ENCODE data around the gene ADPRHL1.

ADPRHL1 gene

DNA sequence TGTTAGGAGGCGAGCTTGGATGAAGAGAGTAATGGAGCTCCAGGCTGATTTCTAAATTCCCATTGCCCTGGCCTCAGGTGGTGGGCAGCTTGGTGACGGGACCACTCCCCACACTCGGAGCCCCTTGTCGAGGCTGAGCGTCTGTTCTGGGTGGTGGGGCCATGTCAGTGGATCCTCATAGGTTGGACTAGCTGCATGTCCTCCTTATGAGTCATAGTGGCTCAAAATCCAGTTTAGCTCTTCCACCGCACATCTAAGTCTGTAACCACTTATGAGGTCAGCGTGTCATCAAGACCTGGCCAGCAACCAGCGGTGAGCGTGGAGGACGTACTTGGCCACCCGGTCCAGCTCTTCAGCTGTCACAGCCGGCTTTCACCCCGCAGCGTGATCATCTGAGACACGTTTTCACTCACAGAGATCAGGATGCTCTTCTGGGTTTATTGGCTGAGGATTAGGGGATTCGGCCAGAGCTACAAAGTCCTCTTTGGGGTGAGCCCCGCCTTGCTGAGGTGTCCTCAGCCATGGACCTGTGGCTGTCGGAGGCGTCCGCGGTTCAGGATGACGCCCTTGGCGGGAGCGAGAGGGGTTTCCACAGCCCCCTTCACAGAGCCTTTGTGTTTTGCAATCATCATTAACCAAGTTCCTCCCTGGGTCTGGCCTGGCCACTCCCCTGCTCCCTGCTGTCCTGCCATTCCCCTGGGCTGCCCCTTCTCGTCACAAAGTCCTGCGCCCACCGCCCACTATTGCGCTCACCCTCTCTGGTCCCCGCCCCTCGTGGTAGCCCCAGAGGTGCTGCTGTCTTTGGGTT lies 41.9 kb downstream of the ADPRHL1 start:
- no peak for DNase-seq (ENCODE audit: low read depth)
- no peak overlapping the region for H3K4me3 ChIP-seq (ENCODE audit: low read depth, low read length)
- no peak for TF ChIP-seq CTCF (IDR thresholded peaks at IDR 0.05; ENCODE audit: insufficient read depth, low read depth, low read length, missing control alignments)

DNA sequence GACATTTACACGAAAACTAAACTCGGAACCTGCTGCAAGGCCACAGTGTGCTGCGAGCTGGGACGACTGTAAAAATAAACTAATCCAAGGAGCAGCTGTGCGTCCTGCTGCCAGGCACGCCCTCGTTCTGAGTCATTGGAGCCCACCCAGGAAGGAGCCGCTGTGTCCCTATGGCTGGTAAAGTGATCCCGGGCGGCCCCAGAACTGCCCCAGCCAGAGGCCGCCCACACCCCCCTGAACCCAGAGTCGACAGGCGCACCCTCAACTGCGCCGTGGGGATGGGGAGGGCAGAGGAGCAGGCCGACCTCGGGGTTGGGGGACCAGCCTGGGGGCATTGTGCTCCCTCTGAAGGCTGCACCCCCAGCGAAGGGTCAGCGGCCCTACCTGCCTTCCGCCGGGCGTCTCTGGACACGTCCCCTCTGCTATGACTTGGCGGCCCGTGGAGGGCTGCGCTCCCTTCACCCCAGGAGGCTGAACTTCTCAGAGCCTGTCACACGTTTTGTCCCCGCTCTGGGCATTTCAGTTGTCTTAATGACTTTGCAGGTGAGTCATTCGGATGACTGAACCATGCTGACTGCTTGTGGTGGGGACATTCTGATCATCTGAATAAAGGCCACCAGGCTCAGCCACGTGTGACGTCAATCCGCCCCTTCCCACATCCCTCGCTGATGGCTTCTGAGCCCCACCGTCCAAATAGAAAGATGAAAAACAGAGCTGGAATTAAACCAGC lies 42.7 kb downstream of the ADPRHL1 start:
- H3K4me3 ChIP-seq (ENCODE audit: low read depth, low read length): no peak overlapping the region
- DNase-seq (ENCODE audit: low read depth): no peak
- TF ChIP-seq CTCF (IDR thresholded peaks at IDR 0.05; ENCODE audit: insufficient read depth, low read depth, low read length, missing control alignments): no peak

DNA sequence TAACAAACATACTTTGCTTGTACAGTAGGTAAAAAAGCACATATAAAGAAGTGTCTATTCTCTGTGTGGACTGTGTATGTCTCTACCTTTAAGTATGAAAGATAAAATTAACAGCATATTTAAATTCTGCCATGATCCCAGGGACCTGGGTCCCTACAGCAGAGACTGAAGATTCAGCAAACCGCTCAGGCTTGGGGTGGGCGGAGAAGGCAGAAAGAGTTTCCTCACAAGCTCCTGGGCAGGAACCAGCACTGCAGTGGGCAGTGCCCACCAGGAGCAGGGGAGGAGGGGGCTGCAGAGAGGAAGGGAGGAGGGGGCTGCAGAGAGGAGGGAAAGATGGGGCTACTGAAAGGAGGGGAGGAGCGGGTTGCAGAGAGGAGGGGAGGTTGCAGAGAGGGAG lies 44.7 kb downstream of the ADPRHL1 start:
- TF ChIP-seq CTCF (IDR thresholded peaks at IDR 0.05; ENCODE audit: insufficient read depth, low read depth, low read length, missing control alignments): no peak
- H3K4me3 ChIP-seq (ENCODE audit: low read depth, low read length): no peak overlapping the region
- no peak for DNase-seq (ENCODE audit: low read depth)

GRCh38 chr13:113407531-113408393 lies 45.5 kb downstream of the ADPRHL1 start:
- no peak for TF ChIP-seq CTCF (IDR thresholded peaks at IDR 0.05; ENCODE audit: insufficient read depth, low read depth, low read length, missing control alignments)
- no peak for DNase-seq (ENCODE audit: low read depth)
- no peak overlapping the region for H3K4me3 ChIP-seq (ENCODE audit: low read depth, low read length)

DNA sequence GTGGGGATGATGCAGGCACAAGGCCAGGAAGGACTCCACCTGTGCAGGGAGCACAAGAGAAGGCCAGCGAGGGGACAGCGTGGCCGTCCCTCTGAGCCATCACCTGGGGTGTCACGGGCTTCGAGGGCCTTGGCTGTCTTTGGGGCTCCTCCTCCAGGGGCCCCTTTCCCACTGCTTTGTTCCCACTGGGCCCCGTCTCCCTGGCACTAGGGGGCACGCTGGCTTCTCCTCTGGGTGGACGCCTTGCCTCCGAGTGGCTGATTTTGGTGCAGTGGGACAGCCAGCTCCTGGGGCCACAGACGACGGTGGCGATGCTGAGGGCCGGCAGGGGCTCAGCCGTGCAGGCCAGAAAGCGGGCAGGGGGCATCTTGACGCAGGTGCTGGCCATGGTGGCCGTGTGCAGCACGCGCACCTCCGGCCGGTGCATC lies 46.2 kb downstream of the ADPRHL1 start:
- no peak for TF ChIP-seq CTCF (IDR thresholded peaks at IDR 0.05; ENCODE audit: insufficient read depth, low read depth, low read length, missing control alignments)
- DNase-seq (ENCODE audit: low read depth): no peak
- no peak overlapping the region for H3K4me3 ChIP-seq (ENCODE audit: low read depth, low read length)

DNA sequence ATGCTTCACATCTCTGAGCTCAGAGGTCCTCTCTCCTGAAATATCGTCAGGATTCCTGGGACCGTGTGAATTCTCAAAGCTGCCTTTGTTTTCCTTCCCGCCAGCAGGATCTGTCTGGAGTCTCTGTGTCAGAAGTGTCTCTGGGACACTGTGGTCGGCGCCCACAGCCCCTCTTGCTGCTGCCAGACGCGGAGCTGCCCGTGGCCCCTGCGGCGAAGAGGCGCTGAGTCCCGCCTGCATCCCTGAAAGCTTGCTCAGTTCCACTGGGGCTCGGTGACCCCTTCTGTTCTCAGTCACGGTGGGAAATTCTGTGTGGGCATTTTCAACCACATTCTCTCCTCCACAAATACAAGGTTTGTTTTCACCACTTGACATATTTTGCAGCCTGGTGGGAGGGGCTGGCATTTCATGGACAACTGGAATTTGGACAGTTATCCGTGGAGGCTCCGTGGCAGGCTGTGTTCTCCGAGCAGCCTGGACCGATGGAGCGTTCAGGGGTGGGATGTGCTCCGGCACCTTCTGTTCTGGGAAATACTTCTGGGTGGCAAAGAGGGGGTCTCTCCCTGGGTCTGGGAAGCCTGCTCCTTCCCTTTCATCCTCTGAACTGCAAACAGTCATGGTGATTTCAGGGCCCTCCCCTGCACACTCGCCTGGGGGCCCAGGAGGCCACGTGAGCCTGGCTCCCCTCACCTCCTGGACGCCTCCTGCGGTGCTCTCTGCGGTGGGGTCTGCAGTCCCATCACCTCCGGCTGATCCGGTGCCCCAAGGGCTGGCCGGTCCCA lies 46.8 kb downstream of the ADPRHL1 start:
- no peak for TF ChIP-seq CTCF (IDR thresholded peaks at IDR 0.05; ENCODE audit: insufficient read depth, low read depth, low read length, missing control alignments)
- H3K4me3 ChIP-seq (ENCODE audit: low read depth, low read length): no peak overlapping the region
- DNase-seq (ENCODE audit: low read depth): no peak
